Anterior cingulate cortex (tissue), 58 donors: ENCODE data around the gene SYTL3.
"Not testable (repeated sequence)": the region's sequence is repeated elsewhere in the genome, so short reads cannot be mapped to it uniquely, and the experiment has no call there.

Experiments
- DNase-seq, 58 donors: peaks; one replicate each; lab custom pipeline; 2025; lab: John Stamatoyannopoulos, UW

The SYTL3 gene

DNA sequence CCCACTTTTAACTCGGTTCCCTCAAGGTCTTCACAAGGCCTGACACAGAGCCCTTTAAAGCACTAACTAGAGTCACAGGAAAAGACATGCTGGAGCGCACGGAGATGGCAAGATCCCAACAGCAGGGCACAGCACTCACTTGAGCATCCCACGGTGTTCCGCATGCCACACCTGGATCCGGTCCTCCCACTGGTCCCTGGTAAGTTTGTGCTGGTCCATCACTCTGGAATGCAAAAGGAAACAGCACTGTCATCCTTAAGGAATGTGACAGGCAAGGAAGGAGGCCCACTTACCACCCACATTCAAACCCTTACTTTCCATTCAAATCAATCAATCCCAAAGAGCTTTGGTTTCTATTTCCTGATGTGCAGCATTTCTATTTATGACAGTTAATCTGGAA lies 134.7 kb downstream of the SYTL3 start:
- DNase-seq: peak in 1 of 58 donors; percentile 32

DNA sequence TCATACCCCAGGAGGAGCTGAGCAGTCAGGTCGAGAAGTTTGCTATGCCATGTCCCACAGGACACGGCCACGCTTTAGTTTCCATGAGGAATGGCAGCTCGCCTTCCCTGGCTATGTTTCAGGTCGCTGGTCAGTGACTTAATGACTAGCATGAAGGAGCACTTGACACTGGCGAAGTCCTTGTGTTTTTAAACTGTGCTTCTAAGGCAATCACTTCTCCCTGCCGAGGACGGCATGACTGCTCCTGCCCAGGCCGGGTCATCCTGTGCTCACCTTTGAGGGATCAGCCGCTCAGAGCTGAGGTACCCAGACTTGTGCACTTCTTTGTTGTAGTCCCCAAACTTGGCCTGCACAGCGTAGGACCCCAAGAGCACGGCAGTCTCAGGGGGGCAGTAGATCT lies 135.2 kb downstream of the SYTL3 start:
- no peak for DNase-seq

DNA sequence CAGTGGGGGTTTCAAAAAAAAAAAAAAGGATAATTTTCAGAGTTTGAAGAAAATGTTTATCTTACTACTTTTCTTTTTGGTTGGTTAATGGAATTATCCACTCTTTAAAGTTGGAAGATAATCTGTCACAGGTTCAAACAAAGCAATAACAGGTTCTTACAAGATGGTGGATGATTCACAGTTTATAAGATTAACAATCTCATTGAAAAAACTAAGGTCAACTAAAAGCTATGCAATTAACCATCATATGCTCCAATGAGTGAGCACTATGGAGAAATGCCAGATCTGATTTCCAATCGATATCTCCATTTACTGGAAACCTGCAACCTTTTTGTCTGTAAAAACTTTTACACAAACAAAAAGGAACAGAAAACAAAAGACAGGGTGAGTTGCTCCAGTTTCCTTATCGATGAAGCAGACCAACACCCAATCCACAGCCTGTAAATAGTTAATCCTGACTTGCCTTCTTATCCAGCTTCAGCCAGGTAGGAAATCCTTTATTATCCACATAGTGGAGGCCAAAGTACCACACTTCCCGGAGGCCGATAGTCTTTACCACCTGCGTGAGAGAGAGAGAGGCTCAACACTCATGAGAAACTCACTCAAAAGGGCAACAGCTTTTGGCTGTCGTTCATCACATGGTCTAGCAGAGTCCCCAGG lies 136.9 kb downstream of the SYTL3 start:
- no peak for DNase-seq

DNA sequence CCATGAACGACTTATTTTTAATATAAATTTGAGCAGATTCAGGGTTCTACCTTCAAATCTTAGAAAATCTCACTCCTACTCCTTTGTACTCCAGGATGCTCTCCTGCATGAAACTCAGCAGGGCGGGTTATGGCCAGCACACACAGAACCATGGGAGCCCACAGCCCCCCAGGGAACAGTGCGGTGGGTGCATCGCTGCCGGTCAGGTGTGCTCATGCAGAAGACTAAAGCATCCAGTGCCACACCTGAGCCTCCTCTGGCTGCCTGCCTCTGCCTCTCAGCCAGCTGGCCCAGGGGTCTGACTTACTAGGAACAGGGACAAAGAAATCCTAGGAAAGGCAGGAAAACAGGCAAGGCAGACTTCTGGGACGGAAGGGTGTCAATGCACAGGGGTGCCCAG lies 137.5 kb downstream of the SYTL3 start:
- DNase-seq: no peak

DNA sequence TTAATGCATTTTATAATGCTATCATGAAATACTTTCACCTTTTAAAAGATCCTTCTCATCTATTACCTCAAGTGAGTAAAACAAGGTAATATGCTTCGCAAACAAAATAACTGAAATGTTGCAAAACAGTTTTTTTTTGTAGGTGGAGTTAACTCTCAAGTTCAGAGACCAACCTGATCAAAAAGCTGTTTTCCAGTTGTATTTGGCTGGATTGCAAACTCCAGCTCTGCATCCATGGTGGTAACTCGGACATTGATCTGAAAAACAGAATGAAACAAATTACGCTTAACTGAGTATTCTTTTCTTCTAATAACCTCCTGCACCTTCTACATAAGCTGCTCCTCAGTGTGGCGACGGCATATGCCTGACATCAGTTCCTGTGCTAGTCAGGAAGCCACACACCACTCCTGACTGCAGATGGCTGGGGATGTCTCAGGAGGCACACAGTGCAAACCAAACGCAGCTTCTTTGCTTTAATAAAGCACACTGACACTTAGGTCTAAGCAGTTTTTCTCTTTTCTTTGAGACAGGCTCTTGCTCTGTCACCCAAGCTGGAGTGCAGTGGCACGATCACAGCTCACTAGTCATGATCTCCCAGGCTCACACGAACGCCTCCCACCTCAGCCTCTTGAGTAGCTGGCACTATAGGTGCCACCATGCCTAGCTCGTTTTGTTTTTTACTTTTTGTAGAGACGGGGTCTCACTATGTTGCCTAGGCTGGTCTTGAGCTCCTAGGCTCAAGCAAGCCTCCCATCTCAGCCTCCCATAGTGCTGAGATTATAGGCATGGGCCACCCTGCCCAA lies 139.5 kb downstream of the SYTL3 start:
- DNase-seq: no peak

DNA sequence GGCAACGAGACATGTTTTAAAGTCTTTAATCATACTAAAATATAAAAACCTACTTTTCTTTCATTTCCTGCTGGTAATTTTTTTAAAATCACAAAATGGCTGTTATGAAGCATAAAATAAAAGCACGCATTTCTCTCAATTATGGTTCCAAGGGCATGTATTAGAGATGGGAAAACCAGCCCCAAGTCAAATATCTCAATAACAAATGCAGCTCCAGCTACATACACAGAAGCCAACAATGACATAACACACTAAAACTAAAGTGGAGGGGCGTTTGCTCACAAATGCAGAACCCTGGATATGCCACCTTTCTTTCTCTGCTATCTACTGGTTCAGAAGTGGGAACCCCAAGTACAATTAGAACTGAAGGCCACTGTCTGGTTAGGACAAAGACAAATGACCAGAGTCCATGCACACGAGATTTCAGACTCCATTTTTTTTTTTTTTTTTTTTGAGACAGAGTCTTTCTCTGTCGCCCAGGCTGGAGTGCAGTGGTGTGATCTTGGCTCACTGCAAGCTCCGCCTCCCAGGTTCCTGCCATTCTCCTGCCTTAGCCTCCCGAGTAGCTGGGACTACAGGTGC lies 141.5 kb downstream of the SYTL3 start:
- no peak for DNase-seq

DNA sequence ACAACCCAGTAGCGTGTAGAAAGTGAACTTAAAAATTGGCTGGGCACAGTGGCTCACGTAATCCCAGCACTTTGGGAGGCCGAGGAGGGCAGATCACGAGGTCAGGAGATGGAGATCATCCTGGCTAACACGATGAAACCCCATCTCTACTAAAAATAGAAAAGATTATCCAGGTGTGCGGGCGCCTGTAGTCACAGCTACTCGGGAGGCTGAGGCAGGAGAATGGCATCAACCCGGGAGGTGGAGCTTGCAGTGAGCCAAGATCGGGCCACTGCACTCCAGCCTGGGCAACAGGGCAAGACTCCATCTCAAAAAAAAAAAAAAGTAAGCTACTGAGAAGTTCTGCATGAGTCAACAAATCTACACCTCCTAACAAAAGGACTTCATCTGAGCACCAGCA lies 142.7 kb downstream of the SYTL3 start:
- not testable (repeated sequence) for DNase-seq

DNA sequence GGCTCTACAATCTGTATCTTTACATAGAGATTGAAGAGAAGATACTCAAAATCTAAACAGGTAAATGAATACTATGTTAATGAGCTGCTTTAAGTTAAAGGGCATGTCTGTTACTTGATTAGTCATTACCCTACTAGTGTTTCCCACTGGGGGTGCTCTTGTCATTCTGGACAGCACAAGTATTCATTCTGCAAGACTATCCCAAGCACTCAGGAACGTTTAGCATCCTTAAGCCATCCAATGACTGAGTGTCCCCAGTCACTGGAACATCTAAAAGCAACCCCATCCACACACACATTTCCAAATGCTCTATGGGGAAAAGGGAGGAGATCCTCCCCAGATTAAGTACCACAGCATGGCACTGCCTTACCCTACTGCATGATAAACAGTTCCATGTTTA lies 143.6 kb downstream of the SYTL3 start:
- DNase-seq: no peak

DNA sequence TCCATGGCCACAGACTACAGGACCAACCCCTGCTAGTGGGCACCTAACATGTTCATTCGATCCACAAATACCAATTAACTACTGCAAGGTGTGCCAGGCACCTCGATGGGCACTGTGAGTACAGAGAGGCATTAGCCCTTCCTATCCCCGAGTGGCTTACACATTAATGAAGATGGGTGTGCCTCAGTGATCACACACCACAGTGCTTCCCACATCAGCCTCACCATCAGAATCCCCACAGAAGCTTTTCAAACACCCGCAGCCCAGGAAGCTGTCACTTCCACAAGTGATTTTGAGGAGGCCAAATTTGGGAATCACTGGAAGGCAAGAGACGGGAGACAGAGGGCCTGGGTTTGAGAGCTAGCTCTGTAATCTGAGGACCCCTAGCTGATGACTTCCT lies 145.7 kb downstream of the SYTL3 start:
- no peak for DNase-seq

DNA sequence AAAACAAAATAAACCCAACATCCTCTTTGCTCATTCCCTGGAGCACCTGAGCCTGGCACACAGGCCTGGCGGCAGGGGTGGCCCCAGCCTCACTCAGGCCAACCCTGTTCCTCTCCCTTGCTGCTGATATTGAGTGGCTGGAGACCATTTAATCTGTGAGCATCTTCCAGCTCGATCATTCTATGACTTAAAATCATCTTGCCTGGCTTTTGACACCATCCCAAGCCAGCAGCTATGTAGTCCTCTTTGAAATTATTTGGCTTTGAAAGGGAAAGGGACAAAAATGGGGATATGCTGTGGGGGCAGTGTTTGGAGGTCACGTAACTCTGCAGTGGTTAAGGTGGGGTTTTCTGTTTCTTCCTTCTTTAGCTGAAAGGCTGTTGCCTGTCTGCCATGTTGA lies 146.5 kb downstream of the SYTL3 start:
- DNase-seq: no peak

DNA sequence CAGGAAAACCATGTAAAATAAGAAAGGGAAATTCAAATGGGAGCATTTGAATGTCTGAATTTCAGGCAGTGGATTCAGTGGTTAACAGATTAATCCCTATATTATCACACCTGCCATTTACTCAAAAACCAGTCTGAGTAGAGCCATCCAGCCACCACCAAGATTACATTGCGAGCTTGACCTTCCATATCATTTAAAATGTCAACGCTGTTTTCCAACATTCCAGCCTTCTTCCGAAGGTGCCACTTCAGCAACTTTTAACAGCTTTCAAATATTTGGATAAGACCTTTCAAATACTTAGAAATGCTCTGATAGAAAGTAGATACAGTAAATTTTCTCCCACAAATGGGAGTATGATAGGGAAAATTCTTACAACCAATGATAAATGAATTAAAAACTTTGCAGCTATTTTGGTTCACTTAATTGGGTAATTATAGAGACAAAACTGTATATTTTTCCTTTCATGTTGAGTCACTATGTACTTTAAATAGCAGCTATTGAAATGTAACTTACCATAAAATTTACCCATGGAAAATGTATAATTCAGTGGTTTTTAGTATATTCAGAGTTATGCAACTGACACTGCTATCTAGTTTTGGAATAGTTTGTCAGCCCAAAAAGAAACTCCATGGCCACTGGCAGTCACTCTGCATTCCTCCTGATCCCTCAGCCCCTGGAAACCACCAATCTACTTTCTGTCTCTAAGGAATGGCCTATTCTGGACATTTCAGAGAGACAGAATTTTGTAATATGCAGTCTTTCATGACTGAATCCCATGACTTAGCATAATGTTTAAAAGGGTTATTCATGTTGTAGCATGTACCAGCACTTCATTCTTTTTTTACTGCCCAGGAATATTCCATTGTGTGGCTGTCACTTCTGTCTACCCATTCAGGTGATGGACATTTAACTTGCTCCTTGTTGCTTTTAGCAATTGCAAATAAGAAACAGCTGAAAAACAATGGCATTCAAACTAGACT lies 147.8 kb downstream of the SYTL3 start:
- DNase-seq: no peak

DNA sequence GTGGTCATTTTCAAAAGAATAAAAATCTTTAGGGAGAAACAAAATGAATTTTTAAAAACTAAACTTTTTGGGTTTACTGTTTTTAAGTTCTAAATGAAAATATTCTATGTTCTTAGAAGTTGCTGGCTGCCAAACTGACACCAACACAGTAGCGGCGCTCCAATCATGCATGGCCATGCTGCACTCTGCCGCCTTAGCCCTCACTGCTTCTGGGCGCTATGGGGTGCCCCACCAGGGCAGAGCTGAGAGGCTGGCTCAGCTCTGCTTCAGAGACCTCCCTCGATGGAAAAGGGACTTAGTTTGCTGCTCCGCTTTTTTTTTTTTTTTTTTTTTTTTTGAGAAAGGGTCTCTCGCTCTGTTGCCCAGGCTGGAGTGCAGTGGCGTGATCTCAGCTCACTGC lies 148.5 kb downstream of the SYTL3 start:
- no peak for DNase-seq

DNA sequence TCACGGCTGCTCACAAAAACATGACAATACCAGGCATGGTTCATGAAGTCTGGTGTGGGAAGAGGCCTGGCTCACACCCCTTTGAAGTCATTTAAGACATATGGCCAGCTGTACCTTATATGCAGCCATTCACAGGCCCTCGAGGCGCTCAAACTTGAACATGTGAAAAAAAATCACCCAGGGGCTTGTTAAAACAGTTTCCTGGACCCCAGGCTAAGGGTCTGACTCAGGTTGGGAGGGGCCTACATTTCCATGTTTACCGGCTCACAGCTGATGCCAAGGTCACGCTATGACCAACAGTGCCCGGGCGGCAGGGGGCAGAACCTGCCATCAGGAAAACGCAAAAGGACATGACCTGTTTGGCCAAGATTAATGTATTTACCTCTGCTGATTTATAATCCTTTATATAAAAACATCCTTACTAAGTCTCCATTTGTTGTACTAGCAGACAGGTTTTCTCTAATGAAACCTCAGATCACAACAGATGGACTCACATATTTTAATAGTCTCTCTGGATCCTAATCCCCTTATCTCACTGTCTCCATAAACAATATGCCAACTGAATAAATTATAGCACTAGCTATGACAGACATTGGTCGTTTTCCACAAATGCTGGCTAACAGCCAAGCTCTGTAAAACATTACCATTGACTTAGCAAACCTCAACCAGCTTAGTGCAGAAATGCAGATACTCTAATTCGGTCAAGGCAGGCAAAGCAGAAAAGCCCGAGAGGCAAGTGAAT lies 149.4 kb downstream of the SYTL3 start:
- DNase-seq: no peak

DNA sequence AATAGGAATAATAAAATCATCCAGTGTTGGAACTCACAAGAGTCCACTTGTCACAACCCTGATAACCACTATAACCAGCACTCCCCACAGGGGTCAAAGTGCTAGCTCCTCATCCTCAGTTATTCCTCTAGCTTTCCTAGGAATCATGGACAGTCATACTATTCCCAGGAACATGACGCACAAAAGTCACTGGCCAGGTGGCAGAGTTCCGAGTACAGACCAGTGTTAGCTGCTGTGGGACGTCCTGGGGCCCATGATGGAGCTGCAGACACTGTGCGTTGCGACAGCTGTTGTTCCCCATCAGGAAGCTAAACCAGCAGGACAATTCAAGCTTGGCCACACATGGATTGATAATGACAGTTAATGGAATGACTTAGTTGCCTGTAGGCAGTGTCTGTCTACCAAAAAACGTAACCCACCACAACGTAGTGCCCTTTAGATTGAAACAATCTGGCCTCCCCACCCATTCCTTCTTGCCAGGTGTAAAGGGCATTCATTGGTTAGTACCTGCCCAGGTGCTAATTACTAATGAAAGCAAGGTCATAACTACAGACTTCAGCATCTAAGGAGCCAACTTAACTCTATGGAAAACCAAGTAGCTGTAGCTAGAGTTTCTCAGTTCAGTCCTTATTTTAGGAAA lies 151.9 kb downstream of the SYTL3 start:
- no peak for DNase-seq

DNA sequence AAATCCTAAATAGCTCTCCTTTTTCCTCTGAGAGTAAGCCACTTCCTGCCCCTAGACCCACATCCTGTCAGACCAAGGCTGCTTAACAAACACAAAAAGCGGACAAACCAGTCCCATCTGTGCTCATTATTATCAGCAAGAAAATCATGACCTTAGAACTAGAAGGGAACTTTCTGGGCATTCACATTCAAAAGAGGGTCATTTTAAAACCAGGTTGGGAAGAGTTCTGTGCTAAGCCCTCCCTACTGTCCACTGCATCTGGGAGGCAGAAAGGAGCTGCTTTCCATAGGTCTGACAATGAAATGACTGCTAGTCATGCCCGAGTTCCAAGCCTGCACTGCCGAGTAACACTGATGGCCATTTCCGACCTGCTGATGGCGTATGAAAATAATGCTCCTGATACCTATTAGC lies 153.9 kb downstream of the SYTL3 start:
- no peak for DNase-seq

DNA sequence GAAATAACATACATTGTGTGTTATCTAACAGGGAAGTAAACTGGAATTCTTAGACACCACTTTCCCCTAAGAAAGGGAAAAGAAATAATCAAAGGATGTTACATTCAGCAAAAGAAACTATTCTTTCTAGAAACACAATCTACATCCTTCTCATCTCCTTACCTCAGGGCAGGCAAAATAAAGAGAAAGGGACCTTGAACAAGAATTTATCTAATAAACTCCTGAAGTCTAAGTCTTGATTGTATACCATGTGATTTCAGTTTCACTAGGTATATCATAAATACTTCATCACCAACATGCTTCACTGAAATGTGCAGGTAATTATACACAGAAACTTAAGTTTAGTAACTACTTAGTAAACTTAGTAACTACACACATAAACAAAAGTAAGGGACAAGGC lies 154.4 kb downstream of the SYTL3 start:
- no peak for DNase-seq

DNA sequence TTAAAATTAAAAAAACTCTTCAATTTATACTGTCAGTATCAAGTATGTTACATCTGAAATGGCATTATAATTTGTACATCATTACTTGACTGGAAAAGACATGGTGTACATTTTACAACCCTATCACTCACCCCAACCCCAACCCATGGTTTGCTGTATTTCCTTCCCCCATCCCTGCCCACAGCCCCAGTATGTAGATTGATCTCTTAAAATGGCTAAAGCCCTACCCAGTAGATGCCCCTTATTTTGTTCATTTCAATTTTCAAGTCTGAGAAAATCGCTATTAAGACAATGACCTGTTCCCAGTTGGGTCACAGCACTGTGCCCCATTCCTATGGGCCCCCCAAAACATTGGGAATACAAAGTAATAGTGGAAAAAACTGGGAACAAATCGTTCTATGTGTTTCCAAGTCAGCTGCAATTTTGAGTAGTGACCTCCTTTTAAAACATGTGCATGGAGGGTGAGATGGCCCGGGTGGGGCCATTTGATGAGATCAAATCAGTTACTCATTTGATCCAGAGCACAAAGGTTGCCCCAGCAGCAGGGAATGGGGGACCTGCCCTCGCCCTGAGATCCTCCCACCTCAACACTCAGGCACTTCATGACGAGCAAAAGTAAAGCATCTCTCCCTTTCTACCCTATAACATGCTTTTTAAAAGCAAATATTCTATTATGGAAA lies 156.0 kb downstream of the SYTL3 start:
- DNase-seq: no peak

DNA sequence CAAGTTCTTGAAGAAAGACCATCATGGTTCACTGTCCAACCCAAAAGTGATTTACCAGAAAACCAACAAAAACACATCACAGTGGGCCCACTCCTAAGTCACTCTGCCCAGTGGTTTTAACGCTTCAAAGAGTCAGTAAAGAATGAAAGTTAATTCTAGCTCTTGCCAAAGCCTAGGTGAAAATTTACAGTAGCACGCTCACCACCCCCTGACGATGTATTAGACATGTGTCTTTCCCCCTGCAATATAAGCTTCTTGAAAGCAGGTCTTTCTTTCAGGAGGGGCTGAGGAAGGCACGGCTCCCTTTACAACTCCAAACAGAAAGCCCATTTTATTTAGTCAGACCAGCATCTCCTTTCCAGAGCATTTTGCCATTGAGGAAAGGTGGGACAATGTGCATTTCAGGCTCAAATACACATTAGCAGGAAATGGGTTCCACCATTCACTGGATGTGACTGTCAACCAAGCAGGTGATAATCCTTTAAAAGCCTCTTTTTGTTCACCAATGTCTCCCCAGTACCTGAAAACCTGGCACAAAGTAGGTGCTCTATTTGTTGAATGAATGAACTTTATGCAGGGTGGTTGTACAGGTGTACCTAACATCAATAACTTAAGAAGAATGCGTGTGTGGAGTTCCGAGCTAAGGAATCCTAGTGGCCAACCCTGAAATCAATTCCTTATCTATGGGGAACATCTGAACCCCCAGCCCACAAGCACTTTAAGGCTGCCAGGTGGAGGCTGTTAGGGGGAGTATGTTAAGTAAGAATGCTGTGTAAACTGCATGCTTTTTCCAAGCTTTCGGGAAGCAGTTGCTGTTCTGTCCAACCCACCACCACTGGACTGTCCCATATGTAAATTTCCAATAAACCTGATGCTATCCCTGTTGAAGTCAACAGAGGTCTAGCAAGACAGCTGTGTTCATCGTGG lies 157.9 kb downstream of the SYTL3 start:
- no peak for DNase-seq
